Esophagus muscularis mucosa (tissue), 4 donors: Measurements from ENCODE around the gene NCEH1. TPM values are rescaled to one million over a fixed set of nuclear protein-coding genes. Genes with fewer than 3 reads are reported as not detected.

Experiments
- DNase-seq: peaks from one replicate; pipeline ENCODE4 v3.0.0-alpha.2; 2017; ENCODE audit errors: extremely low spot score
- H3K27ac ChIP-seq, 4 donors: fragments of 200-600 bp; sonication (generic); replicated peaks in 1 of 4; 1 replicate in 3 of 4; 2 replicates in 1 of 4; pipeline ENCODE4 v1.5.1; 2016 to 2019; ENCODE audit warnings: mild to moderate bottlenecking in 1 of 4
- H3K27me3 ChIP-seq, 4 donors: fragments of 200-600 bp; sonication (generic); one replicate each; pipeline versions ENCODE4 v1.5.1 to v1.6.0; 2016 to 2019
- H3K36me3 ChIP-seq, 4 donors: fragments of 200-600 bp; sonication (generic); one replicate each; pipeline ENCODE4 v1.5.1; 2016 to 2019
- H3K4me1 ChIP-seq, 4 donors: fragments of 200-600 bp; sonication (generic); one replicate each; pipeline ENCODE4 v1.5.1; 2016 to 2019
- H3K4me3 ChIP-seq, 4 donors: fragments of 200-600 bp; sonication (generic); 1 replicate in 2 of 4; 2 replicates in 2 of 4; pipeline ENCODE4 v1.5.1; 2016 to 2019; ENCODE audit warnings: mild to moderate bottlenecking in 4 of 4, moderate library complexity in 1 of 4
- H3K9me3 ChIP-seq, 4 donors: fragments of 200-600 bp; sonication (generic); 1 replicate in 3 of 4; 2 replicates in 1 of 4; pipeline ENCODE4 v1.5.1; 2016 to 2019
- EP300 ChIP-seq: sonication (generic); formaldehyde crosslinking; IDR thresholded peaks from one replicate; pipeline ENCODE4 v1.6.1; 2017; ENCODE audit warnings: antibody characterized with exemption
- POLR2A ChIP-seq: fragments of 450-650 bp; IDR thresholded peaks from one replicate; pipeline ENCODE4 v1.6.1; 2017; ENCODE audit warnings: antibody characterized with exemption, moderate library complexity, mild to moderate bottlenecking, low read depth
- POLR2AphosphoS5 ChIP-seq, 2 donors: sonication (generic); formaldehyde crosslinking; IDR thresholded peaks; one replicate each; pipeline ENCODE4 v1.6.1; 2017; ENCODE audit warnings: antibody characterized with exemption in 2 of 2
- WGBS: methylation state at CpG from one replicate; pipeline ENCODE4 v1.1.5; 2018; 5-methylcytosine and 5-hydroxymethylcytosine counted together
- intact Hi-C: fragments of 100-400 bp; cut with DNase I; formaldehyde crosslinking; loops from one replicate; pipeline ENCODE4 v1.15.1; 2023
- total RNA-seq, 4 donors: library from RNA; depleted of rRNA; stranded (reverse); fragments of >200 nt; gene quantifications; one replicate each; pipeline versions ENCODE4 v1.1.0 to v1.2.1, GENCODE V29; 2016
- TF ChIP-seq, protein P1 (sequence below), 3 experiments: fragments of 200-600 bp in 2 of 3; fragments of 450-650 bp in 1 of 3; sonication (generic) in 2 of 3; IDR thresholded peaks; one replicate each; pipeline ENCODE4 v1.5.1; 2017 to 2019; ENCODE audit warnings: antibody characterized with exemption in 3 of 3, mild to moderate bottlenecking in 2 of 3, moderate library complexity in 1 of 3

The NCEH1 gene
- total RNA-seq, 4 donors from 2014 or later = 3.0 to 11.6 (median 3.7) TPM

DNA sequence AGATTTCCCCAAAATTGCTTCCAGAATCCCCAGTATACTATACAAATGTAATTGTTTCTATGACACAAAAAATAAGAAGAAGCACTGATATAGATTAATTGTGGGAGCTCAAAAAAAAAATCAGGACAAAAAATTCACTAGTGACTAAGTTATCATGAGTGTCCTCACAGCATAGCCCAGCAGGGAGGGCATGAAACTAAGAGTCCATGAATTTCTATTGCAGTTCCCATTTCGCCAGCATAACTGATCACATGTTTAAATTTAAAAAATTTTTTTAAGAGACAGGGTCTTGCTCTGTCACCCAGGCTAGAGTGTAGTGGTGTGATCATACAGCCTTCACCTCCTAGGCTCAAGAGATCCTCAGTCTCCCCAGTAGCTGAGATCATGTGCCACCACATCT, 10.6 kb downstream of the NCEH1 start:
- H3K4me3 ChIP-seq = no peak overlapping the region
- no peak for DNase-seq
- H3K27me3 ChIP-seq = no peaks in the 10 kb centered on the region
- intact Hi-C loops = no loop called here
- 95% methylated on average over 1 of the region's 1 CpG for WGBS
- no peaks in the 10 kb centered on the region for H3K9me3 ChIP-seq
- H3K4me1 ChIP-seq = peaks cover 12 to 47% (median 16%) of the 10 kb centered on the region in 4 donors
- no peak overlapping the region for H3K27ac ChIP-seq
- H3K36me3 ChIP-seq = no peaks in the 10 kb centered on the region
- no peak for TF ChIP-seq EP300
- TF ChIP-seq POLR2A = no peak
- TF ChIP-seq POLR2AphosphoS5 (IDR thresholded peaks at IDR 0.05) = no peak
- TF ChIP-seq, protein P1, sequence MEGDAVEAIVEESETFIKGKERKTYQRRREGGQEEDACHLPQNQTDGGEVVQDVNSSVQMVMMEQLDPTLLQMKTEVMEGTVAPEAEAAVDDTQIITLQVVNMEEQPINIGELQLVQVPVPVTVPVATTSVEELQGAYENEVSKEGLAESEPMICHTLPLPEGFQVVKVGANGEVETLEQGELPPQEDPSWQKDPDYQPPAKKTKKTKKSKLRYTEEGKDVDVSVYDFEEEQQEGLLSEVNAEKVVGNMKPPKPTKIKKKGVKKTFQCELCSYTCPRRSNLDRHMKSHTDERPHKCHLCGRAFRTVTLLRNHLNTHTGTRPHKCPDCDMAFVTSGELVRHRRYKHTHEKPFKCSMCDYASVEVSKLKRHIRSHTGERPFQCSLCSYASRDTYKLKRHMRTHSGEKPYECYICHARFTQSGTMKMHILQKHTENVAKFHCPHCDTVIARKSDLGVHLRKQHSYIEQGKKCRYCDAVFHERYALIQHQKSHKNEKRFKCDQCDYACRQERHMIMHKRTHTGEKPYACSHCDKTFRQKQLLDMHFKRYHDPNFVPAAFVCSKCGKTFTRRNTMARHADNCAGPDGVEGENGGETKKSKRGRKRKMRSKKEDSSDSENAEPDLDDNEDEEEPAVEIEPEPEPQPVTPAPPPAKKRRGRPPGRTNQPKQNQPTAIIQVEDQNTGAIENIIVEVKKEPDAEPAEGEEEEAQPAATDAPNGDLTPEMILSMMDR (IDR thresholded peaks at IDR 0.05) = no peak

DNA sequence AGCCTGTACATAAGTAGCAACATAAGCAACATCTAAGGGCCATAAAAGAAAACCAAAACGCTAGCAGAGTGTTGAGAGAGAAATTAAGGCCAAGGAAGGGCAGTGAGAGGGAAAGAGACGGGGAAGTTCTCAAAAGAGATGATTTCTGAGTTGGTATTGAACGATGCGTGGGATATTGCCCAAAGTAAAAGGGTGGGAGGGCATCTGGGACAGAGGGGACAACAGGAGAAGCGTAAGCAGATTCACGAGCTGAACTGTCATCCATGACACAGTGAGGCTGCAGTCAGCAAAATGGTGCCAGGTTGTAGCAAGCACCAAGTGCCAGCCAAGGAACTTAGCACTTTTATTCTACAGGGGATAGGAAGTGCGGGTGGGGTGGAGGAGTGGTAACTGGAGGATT, 11.8 kb downstream of the NCEH1 start:
- Histone ChIP-seq H3K27ac (peak overlapping the region in 1 of 4 donors; percentile 19), H3K4me1 (peaks cover 8 to 41% (median 13%) of the 10 kb centered on the region in 4 donors)
- intact Hi-C loops = no loop called here

DNA sequence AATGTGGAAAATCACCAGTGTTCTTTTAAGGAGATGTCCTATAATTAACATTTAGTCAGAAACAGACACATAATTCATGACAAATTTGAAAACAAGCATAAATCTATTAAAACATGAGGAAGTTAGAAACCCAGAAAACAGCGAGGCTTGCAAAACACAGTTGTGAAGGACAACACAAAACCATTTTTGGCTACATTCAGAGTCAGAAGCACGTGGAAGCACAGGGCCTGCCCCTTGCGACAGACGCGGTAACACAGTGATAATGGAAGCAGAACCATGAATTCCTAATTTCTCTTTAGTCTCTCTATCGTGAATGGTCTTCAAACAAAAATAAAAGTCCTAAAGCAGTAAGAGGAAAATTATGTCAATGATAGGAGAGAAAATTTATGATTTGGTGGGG, 12.2 kb downstream of the NCEH1 start:
- WGBS = 71% methylated on average over 6 of the region's 6 CpGs
- no peaks in the 10 kb centered on the region for H3K36me3 ChIP-seq
- no peak for DNase-seq
- no peak overlapping the region for H3K4me3 ChIP-seq
- peaks cover 4 to 39% (median 11%) of the 10 kb centered on the region in 4 donors for H3K4me1 ChIP-seq
- no peaks in the 10 kb centered on the region for H3K27me3 ChIP-seq
- intact Hi-C loops = no loop called here
- no peaks in the 10 kb centered on the region for H3K9me3 ChIP-seq
- no peak for TF ChIP-seq POLR2A
- no peak for TF ChIP-seq EP300
- TF ChIP-seq, protein P1 (IDR thresholded peaks at IDR 0.05) = no peak
- TF ChIP-seq POLR2AphosphoS5 (IDR thresholded peaks at IDR 0.05) = no peak
- H3K27ac ChIP-seq = peak overlapping the region in 1 of 4 donors; percentile 19

More for the DNA sequence above, 11.8 kb downstream of the NCEH1 start:
- DNase-seq = no peak
- WGBS = 77% methylated on average over 7 of the region's 7 CpGs
- H3K4me3 ChIP-seq = no peak overlapping the region
- TF ChIP-seq EP300 = no peak
- H3K36me3 ChIP-seq = no peaks in the 10 kb centered on the region
- no peaks in the 10 kb centered on the region for H3K27me3 ChIP-seq
- no peaks in the 10 kb centered on the region for H3K9me3 ChIP-seq

DNA sequence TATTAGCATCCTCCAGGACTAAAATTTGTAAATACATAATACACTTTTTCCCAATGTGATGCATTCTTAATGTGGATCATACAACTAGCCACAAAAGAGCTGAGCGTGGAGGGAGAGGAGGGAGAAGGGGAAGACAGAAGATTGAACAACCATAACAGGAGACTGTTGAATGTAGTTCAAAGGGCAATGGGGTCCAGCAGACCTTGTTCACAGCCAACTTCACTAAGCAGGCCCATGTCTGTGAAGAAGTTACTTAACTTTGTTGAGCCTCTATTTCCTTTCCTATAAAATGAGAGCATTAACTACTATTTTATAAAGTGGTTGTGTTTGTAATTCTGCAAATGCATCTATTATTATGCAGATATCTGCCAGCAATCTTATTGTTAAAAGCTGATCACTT, 13.3 kb downstream of the NCEH1 start:
- no peak overlapping the region for H3K4me3 ChIP-seq
- intact Hi-C loops = no loop called here
- TF ChIP-seq, protein P1 (IDR thresholded peaks at IDR 0.05) = no peak
- TF ChIP-seq POLR2A (no peak), POLR2AphosphoS5 (IDR thresholded peaks at IDR 0.05) (no peak), EP300 (no peak)
- H3K36me3 ChIP-seq = no peaks in the 10 kb centered on the region
- no peaks in the 10 kb centered on the region for H3K27me3 ChIP-seq
- H3K4me1 ChIP-seq = peaks cover 8 to 46% (median 13%) of the 10 kb centered on the region in 4 donors
- DNase-seq = no peak
- WGBS = 82% methylated on average over 1 of the region's 1 CpG
- no peaks in the 10 kb centered on the region for H3K9me3 ChIP-seq
- H3K27ac ChIP-seq = no peak overlapping the region

DNA sequence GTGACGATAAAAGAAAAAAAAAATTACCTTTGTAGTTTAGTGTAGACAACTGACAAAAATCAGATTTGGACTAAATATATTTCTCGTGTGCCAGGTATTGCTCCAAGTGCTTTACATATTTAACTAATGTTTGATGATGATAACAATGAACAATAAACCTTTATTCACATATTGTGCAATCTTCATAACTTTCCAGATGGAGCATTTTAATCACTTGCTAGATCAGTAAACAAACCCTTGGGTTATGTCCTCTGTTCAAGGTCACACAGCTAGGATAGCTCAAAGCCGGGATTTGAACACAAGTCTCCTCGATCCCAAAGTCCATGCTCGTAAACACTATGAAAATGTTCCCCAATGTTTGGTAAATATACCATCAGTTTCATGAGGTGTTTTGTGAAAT, 14.5 kb downstream of the NCEH1 start:
- WGBS = 87% methylated on average over 5 of the region's 5 CpGs
- H3K9me3 ChIP-seq = no peaks in the 10 kb centered on the region
- no peak overlapping the region for H3K27ac ChIP-seq
- H3K27me3 ChIP-seq = no peaks in the 10 kb centered on the region
- no peak for DNase-seq
- TF ChIP-seq EP300 = no peak
- TF ChIP-seq POLR2AphosphoS5 (IDR thresholded peaks at IDR 0.05) = no peak
- H3K36me3 ChIP-seq = no peaks in the 10 kb centered on the region
- H3K4me1 ChIP-seq = peaks cover 19 to 58% (median 25%) of the 10 kb centered on the region in 4 donors
- H3K4me3 ChIP-seq = no peak overlapping the region
- intact Hi-C loops = no loop called here

DNA sequence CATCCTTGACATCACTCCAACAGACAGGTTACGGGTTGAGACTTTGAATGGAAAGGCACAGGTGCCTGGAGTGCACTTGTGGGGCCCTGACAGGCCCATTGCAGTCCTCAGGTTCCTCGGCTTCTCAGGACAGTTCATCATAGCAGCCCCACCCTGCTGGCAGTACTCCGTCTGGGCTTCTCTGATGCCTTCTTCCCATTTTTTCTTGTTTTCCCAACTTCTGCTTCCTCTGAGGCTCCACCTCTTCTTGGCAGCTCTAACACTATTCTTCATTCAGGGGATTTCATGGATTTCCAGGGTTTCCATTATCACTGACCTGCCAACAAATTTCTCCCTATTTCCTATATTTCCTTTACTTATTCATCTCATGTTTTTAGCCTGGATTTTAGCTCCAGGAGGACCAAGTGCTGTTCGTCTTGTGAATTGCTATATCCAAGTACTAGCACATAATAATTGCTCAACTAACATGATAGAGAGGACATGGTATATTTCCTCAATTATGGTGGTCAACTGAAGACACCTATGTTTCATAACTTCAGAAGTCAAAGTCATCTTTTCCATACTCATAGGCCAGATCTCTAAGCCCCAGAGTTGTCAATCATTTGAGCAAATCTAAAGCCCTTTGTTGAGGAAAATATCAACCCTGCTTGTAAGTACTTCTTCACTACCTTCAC, 16.2 kb downstream of the NCEH1 start:
- WGBS = 87% methylated on average over 4 of the region's 4 CpGs
- H3K4me3 ChIP-seq = no peak overlapping the region
- DNase-seq = no peak
- H3K27me3 ChIP-seq = no peaks in the 10 kb centered on the region
- intact Hi-C loops = no loop called here
- no peak for TF ChIP-seq EP300
- TF ChIP-seq POLR2AphosphoS5 (IDR thresholded peaks at IDR 0.05) = no peak
- TF ChIP-seq POLR2A = no peak
- TF ChIP-seq, protein P1 (IDR thresholded peaks at IDR 0.05) = no peak
- peaks cover 25 to 52% (median 29%) of the 10 kb centered on the region in 4 donors for H3K4me1 ChIP-seq
- no peaks in the 10 kb centered on the region for H3K36me3 ChIP-seq
- H3K9me3 ChIP-seq = no peaks in the 10 kb centered on the region
- no peak overlapping the region for H3K27ac ChIP-seq
